Stimulated activated naive CD8-positive, alpha-beta T cell treated with anti-CD3 and anti-CD28 coated beads, Interleukin-15, Interleukin-2, amounts not matched to agents 100 U/mL and 50 U/mL, for 24 hours (primary cell): Measurements from ENCODE around the gene DRICH1.
"Not testable (repeated sequence)": the region's sequence is repeated elsewhere in the genome, so short reads cannot be mapped to it uniquely, and the experiment has no call there.

Source experiments
- ATAC-seq: fragments of 150-1000 bp; cut with Tn5 transposase; one replicate; pipeline ENCODE4 v1.10.0; 2021
- DNase-seq: peaks from one replicate; pipeline ENCODE4 v3.0.0; 2021

The DRICH1 gene

GRCh38 chr22:23598805-23599518 lies 33.2 kb downstream of the DRICH1 start:
- DNase-seq (no peak), ATAC-seq (no peak)

DNA sequence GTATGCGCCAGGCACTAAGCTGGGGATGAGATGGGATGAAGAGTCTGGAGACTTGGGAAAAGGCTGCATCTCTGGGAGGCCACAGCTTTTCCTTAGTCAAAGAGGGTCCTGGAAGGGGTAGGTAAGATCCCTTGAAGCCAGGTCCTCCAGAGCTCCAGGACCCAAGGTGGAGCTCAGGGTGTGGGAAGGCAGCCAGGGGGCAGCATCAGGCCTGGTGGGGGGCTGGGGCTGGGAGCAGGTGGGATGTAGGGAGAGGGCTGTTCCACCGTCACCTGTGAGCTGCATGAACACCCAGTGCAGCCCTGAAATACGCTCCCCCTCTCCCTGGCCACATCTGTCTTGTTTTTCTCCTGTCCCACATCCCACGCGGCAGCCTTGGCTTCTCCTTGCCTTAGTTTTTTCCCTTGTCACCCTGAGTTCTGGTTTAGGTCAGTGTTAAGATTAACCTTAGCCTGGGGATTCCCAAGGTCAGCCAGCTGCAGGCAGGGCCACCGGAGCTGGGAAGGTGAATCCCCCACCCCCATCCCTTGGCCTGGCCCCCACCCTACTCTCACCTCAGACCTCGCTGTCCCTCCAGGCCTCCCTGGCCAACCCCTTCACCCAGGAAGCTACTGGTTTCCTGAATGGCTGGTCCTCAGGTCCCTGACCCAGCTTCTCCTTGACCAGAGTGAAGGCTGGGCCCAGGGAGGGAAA lies 34.4 kb downstream of the DRICH1 start:
- DNase-seq, ATAC-seq: not testable (repeated sequence)

- not testable (repeated sequence) for DNase-seq, ATAC-seq
Observed at GRCh38 chr22:23595904-23596303, 36.2 kb downstream of the DRICH1 start.

GRCh38 chr22:23591846-23592245 lies 40.3 kb downstream of the DRICH1 start:
- DNase-seq (no peak), ATAC-seq (no peak)

GRCh38 chr22:23591201-23591791 lies 40.8 kb downstream of the DRICH1 start:
- ATAC-seq, result peak; percentile 72
- DNase-seq, result peak; percentile 77

GRCh38 chr22:23583836-23584235 lies 48.3 kb downstream of the DRICH1 start:
- no peak for DNase-seq
- no peak for ATAC-seq

DNA sequence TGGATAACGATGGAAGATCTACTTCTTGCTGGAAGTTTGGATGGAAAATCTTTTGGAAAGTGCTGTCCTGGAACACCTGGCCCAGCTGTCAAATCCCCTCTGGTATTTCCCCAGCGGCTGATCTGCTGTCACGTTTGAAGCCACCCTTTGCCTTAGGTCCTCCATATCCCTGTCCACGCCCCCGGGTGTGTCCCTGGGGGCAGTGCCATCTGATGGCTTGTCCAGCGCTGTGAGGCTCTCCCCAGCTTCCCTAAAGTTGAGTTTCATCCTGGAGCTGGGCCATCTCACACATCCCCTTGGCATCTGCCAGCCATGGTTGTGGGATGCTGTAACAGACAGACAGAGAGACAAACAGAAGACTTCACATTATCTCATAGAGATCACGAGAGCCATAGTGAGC lies 49.0 kb downstream of the DRICH1 start:
- ATAC-seq (no peak), DNase-seq (no peak)

GRCh38 chr22:23581260-23581650 lies 50.9 kb downstream of the DRICH1 start:
- DNase-seq, result no peak

GRCh38 chr22:23580576-23581259 lies 51.4 kb downstream of the DRICH1 start:
- DNase-seq, result no peak
- ATAC-seq, result no peak

More at GRCh38 chr22:23581260-23581650, 50.9 kb downstream of the DRICH1 start:
- ATAC-seq, result no peak

- peak; percentile 4 for ATAC-seq
- no peak for DNase-seq
Observed at GRCh38 chr22:23579870-23580575, 52.1 kb downstream of the DRICH1 start, which contains the start of gene IGLL1. IGLL1 (minus strand) TSS chr22:23580290; CDS start chr22:23580190, 100 bp downstream.

DNA sequence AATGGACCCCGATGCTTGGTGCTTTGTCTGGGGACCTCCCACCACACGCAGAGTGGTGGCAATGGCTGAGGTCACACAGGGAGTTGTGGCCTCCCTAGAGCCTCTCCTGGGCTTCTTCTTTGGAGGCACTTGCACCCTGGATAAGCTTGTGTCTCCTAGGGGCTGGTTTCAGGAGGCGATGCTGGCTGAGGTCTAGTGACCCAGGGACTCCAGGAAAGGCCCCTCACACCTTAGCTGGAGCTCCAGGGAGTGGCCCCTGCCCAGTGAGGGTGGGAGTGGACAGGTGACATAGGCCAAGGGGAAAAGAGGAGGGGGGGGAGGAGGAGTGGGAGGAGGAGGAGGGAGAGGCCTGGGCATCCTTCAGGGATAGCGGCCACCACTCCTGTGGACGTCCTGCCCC lies 52.8 kb downstream of the DRICH1 start:
- ATAC-seq, result no peak

GRCh38 chr22:23578306-23578705 lies 53.8 kb downstream of the DRICH1 start:
- ATAC-seq (no peak), DNase-seq (no peak)

More for the DNA sequence above, 52.8 kb downstream of the DRICH1 start:
- no peak for DNase-seq

DNA sequence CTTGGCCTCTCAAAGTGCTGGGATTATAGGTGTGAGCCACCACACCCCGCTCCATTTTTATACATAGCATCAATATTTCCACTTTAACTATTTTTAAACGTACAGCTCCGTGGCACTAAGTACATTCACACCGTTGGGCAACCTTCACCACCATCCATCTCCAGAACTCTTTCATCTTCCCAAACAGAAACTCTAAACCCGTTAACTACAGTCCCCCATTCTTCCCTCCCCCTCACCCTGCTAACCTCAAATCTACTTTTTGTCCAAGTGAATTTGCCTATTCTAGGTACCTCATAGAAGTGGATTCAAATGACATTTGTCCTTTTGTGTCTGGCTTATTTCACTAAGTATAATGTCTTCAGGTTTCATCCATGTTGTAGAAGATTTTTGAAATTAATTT lies 55.4 kb downstream of the DRICH1 start:
- DNase-seq, result no peak
- no peak for ATAC-seq

GRCh38 chr22:23575601-23576000 lies 56.5 kb downstream of the DRICH1 start:
- DNase-seq, result no peak
- no peak for ATAC-seq

- ATAC-seq (no peak), DNase-seq (no peak)
Observed at GRCh38 chr22:23574877-23575276, 57.2 kb downstream of the DRICH1 start.

GRCh38 chr22:23574371-23574811 lies 57.7 kb downstream of the DRICH1 start:
- ATAC-seq, result no peak
- DNase-seq, result no peak

DNA sequence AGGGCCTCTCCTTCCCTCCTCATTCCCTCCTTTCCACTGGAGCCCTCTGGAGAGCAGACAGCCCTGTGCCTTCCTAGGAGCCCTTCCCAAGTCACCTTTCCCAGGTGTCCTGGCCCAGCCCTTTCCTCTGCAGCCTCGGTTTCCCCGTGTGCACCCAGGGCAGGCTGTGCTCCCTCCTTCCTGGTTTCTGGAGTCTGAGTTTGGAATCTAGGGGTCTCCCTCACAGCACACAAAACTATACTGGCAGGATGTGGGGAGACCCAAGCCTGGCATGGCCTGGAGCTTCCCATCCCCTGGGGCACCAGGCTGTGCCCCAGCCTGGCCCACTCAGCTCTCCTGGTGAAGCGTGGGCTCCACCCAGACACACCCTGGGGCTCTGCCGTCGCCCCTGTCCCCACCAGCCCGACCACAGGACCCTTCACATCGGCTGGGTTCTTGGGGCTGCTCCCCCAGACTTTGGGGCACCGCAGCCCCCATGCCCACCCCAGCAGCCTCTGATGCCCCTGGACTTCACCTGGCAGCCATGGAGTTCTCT lies 58.4 kb downstream of the DRICH1 start:
- DNase-seq, result not testable (repeated sequence)

DNA sequence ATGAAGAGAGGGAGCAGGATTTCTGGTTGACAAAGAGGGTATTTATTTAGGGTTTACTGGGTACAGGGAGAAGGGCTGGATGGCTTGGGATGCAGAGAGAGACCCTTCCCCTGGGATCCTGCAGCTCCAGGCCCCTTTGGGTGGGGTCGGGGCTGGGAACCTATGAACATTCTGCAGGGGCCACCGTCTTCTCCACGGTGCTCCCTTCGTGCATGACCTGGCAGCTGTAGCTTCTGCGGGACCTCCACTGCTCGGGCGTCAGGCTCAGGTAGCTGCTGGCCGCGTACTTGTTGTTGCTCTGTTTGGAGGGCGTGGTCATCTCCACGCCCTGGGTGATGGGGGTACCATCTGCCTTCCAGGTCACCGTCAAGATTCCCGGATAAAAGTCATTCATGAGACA lies 59.0 kb downstream of the DRICH1 start:
- not testable (repeated sequence) for ATAC-seq, DNase-seq

More for the DNA sequence above, 58.4 kb downstream of the DRICH1 start:
- not testable (repeated sequence) for ATAC-seq

DNA sequence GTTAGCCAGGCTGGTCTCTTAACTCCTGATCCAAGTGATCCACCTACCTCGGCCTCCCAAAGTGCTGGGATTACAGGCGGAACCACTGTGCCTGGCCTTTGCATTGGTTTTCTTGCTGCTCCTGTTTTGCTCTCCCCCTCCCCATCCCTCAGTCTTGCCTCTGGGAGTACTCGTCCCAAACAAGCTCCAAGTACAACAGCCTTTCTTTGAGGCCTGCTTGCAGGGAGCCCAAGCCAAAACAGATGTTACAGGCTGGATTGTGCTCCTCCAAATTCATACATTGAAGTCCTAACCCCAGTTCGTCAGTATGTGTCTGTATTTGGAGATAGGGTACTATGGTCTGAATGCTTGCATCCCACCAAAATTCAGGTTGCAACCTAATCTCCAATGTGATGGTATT lies 60.6 kb downstream of the DRICH1 start:
- DNase-seq (no peak), ATAC-seq (no peak)

GRCh38 chr22:23570681-23571080 lies 61.4 kb downstream of the DRICH1 start:
- DNase-seq (no peak), ATAC-seq (no peak)

GRCh38 chr22:23569716-23570115 lies 62.4 kb downstream of the DRICH1 start:
- ATAC-seq, result no peak
- DNase-seq, result no peak
